ENCODE results near the gene PAQR9. TPM values are rescaled to one million over a fixed set of nuclear protein-coding genes. Genes with fewer than 3 reads are reported as not detected.

Gene PAQR9
- total and polyA plus RNA-seq, 9 of the 15 experiments (the other 6 are each of a cell fraction or from before 2014, with no cell fraction given) = 0.04 to 0.58 (median 0.22) TPM

- no peak for TF ChIP-seq EZH2 (IDR thresholded peaks at IDR 0.05; ENCODE audit: borderline replicate concordance, low read depth, low read length)
- TF ChIP-seq NBN (IDR thresholded peaks at IDR 0.05; ENCODE audit: low read depth) = no peak
- TF ChIP-seq, protein P1, sequence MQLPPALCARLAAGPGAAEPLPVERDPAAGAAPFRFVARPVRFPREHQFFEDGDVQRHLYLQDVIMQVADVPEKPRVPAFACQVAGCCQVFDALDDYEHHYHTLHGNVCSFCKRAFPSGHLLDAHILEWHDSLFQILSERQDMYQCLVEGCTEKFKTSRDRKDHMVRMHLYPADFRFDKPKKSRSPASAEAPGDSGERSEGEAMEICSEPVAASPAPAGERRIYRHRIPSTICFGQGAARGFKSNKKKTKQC (CRISPR knock-in tag; IDR thresholded peaks at IDR 0.05) = no peak
- TF ChIP-seq ZNF695 (CRISPR knock-in tag; IDR thresholded peaks at IDR 0.05) = no peak
- TF ChIP-seq HDAC2 (IDR thresholded peaks at IDR 0.05) = no peak
- TF ChIP-seq SMARCC2 (IDR thresholded peaks at IDR 0.05; ENCODE audit: low read depth) = no peak
- peak; percentile 13; the same call in 1 of the 2 replicates for TF ChIP-seq TCF3 (CRISPR knock-in tag; IDR thresholded peaks at IDR 0.05)
- no peak for TF ChIP-seq TOE1 (IDR thresholded peaks at IDR 0.05; ENCODE audit: borderline replicate concordance)
- TF ChIP-seq TOE1 (CRISPR knock-in tag; IDR thresholded peaks at IDR 0.05; ENCODE audit: borderline replicate concordance, low read depth) = no peak
- TF ChIP-seq, protein P2, sequence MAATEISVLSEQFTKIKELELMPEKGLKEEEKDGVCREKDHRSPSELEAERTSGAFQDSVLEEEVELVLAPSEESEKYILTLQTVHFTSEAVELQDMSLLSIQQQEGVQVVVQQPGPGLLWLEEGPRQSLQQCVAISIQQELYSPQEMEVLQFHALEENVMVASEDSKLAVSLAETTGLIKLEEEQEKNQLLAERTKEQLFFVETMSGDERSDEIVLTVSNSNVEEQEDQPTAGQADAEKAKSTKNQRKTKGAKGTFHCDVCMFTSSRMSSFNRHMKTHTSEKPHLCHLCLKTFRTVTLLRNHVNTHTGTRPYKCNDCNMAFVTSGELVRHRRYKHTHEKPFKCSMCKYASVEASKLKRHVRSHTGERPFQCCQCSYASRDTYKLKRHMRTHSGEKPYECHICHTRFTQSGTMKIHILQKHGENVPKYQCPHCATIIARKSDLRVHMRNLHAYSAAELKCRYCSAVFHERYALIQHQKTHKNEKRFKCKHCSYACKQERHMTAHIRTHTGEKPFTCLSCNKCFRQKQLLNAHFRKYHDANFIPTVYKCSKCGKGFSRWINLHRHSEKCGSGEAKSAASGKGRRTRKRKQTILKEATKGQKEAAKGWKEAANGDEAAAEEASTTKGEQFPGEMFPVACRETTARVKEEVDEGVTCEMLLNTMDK (IDR thresholded peaks at IDR 0.05; ENCODE audit: borderline replicate concordance, insufficient read depth, low read depth, low read length, poor library complexity, severe bottlenecking) = no peak
- no peak for TF ChIP-seq EP300 (IDR thresholded peaks at IDR 0.05; ENCODE audit: low read length)
- TF ChIP-seq EWSR1 (IDR thresholded peaks at IDR 0.05; ENCODE audit: borderline replicate concordance, low read depth, partially characterized antibody) = no peak
- no peak for TF ChIP-seq MIER1 (IDR thresholded peaks at IDR 0.05; ENCODE audit: low read depth)
- TF ChIP-seq, protein P3, sequence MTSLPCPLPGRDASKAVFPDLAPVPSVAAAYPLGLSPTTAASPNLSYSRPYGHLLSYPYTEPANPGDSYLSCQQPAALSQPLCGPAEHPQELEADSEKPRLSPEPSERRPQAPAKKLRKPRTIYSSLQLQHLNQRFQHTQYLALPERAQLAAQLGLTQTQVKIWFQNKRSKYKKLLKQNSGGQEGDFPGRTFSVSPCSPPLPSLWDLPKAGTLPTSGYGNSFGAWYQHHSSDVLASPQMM (CRISPR knock-in tag; IDR thresholded peaks at IDR 0.05) = no peak
- no peak for TF ChIP-seq TSC22D4 (tag; IDR thresholded peaks at IDR 0.05)
- no peak for TF ChIP-seq PRMT5 (CRISPR knock-in tag; IDR thresholded peaks at IDR 0.05)
- no peak for TF ChIP-seq ILF3 (IDR thresholded peaks at IDR 0.05; ENCODE audit: borderline replicate concordance)
- no peak for TF ChIP-seq KDM2B (CRISPR knock-in tag; IDR thresholded peaks at IDR 0.05)
- no peak for TF ChIP-seq TAF15 (IDR thresholded peaks at IDR 0.05; ENCODE audit: low read depth, low read length)
- no peak for TF ChIP-seq ZNF384 (IDR thresholded peaks at IDR 0.05; ENCODE audit: low read depth, low read length)
- no peak for TF ChIP-seq FOSL1 (tag; conservative IDR thresholded peaks at IDR 0.05)
- no peak for TF ChIP-seq GTF2E2 (tag; IDR thresholded peaks at IDR 0.05)
- TF ChIP-seq ZNF77 (CRISPR knock-in tag; IDR thresholded peaks at IDR 0.05) = no peak
- no peak for TF ChIP-seq ZNF707 (CRISPR knock-in tag; conservative IDR thresholded peaks at IDR 0.05)
- no peak for TF ChIP-seq ZNF311 (CRISPR knock-in tag; IDR thresholded peaks at IDR 0.05)
These were observed 38.7 kb upstream of the PAQR9 start (continued) for GRCh38 chr3:143002083-143002712.

Data from K562 (cell line).